SK-N-SH (cell line): ENCODE measurements around the gene FOXM1. TPM values are rescaled to one million over a fixed set of nuclear protein-coding genes. Genes with fewer than 3 reads are reported as not detected.

Experiments
- CTCF ChIA-PET: fragments of 300-600, 350-600 bp; formaldehyde crosslinking; extraction: SDS; loops from one replicate; lab custom pipeline; 2021; lab: Yijun Ruan, JAX
- POLR2A ChIA-PET: fragments of 350-600 bp; sonication (Branson Sonifier 250); formaldehyde crosslinking; extraction: SDS; loops from one replicate; lab custom pipeline; 2020; ENCODE audit warnings: antibody characterized with exemption, inconsistent platforms; lab: Yijun Ruan, JAX
- DNase-seq: peaks from one replicate; pipeline ENCODE4 v3.0.0; 2012
- H2AFZ ChIP-seq: fragments of 200-600 bp; sonication (generic); 2 replicates; pipeline ENCODE4 v1.8.1; 2016; ENCODE audit warnings: antibody characterized with exemption, mild to moderate bottlenecking, low read depth
- H3F3A ChIP-seq: fragments of 200-600 bp; sonication (generic); replicated peaks from 2 replicates; pipeline ENCODE3; 2016; ENCODE audit warnings: antibody characterized with exemption, mild to moderate bottlenecking; ENCODE audit not compliant: insufficient read depth
- H3K27ac ChIP-seq, 2 experiments: fragments of 200-500 bp in 1 of 2; fragments of 200-600 bp in 1 of 2; sonication (Bioruptor generic) in 1 of 2; sonication (generic), shearing (Covaris generic) in 1 of 2; 2 replicates each; pipeline versions ENCODE4 v1.5.1 to v1.6.1; 2014 to 2016; ENCODE audit warnings: low read depth in 2 of 2, inconsistent platforms in 1 of 2, low read length in 1 of 2, mild to moderate bottlenecking in 1 of 2, mixed read lengths in 1 of 2
- H3K27me3 ChIP-seq: fragments of 200-600 bp; sonication (generic), shearing (Covaris generic); 2 replicates; pipeline ENCODE4 v1.6.1; 2016; ENCODE audit warnings: mixed run types; ENCODE audit not compliant: insufficient read depth
- H3K36me3 ChIP-seq, 2 experiments: fragments of 200-500 bp in 1 of 2; fragments of 200-600 bp in 1 of 2; sonication (Bioruptor generic) in 1 of 2; sonication (generic) in 1 of 2; replicated peaks in 1 of 2; 2 replicates each; pipeline versions ENCODE3 to v1.5.1; 2014 to 2016; ENCODE audit warnings: low read length in 1 of 2, mild to moderate bottlenecking in 1 of 2; ENCODE audit not compliant: insufficient read depth in 2 of 2, control insufficient read depth in 1 of 2
- H3K4me1 ChIP-seq, 2 experiments: fragments of 200-500 bp in 1 of 2; fragments of 200-600 bp in 1 of 2; sonication (Bioruptor generic) in 1 of 2; sonication (generic), shearing (Covaris generic) in 1 of 2; 2 replicates each; pipeline versions ENCODE4 v1.5.1 to v1.6.1; 2014 to 2016; ENCODE audit warnings: low read depth in 1 of 2, low read length in 1 of 2, mixed run types in 1 of 2; ENCODE audit not compliant: insufficient read depth in 2 of 2, control insufficient read depth in 1 of 2
- H3K4me2 ChIP-seq: fragments of 200-600 bp; sonication (generic), shearing (Covaris generic); 2 replicates; pipeline ENCODE4 v1.6.1; 2017; ENCODE audit warnings: mixed run types
- H3K4me3 ChIP-seq, 2 experiments: fragments of 200-500 bp in 1 of 2; fragments of 200-600 bp in 1 of 2; sonication (Bioruptor generic) in 1 of 2; sonication (generic), shearing (Covaris generic) in 1 of 2; 2 replicates each; pipeline versions ENCODE4 v1.5.1 to v1.8.1; 2014 to 2016; ENCODE audit warnings: low read depth in 2 of 2, inconsistent platforms in 1 of 2, low read length in 1 of 2, mild to moderate bottlenecking in 1 of 2, mixed read lengths in 1 of 2, moderate library complexity in 1 of 2
- H3K79me2 ChIP-seq: fragments of 200-600 bp; sonication (generic); 2 replicates; pipeline ENCODE4 v1.8.1; 2017; ENCODE audit warnings: mild to moderate bottlenecking; ENCODE audit not compliant: insufficient read depth
- H3K9ac ChIP-seq: fragments of 200-600 bp; sonication (generic); 2 replicates; pipeline ENCODE4 v1.6.1; 2017; ENCODE audit warnings: mixed run types
- H3K9me2 ChIP-seq: fragments of 200-600 bp; sonication (generic); 2 replicates; pipeline ENCODE4 v1.6.1; 2017; ENCODE audit warnings: mixed run types
- H3K9me3 ChIP-seq: fragments of 200-600 bp; sonication (generic); 2 replicates; pipeline ENCODE4 v1.6.1; 2017; ENCODE audit warnings: mixed run types, mild to moderate bottlenecking, moderate library complexity
- H4K20me1 ChIP-seq: fragments of 200-600 bp; sonication (generic); 2 replicates; pipeline ENCODE4 v1.6.1; 2017; ENCODE audit warnings: mild to moderate bottlenecking, mixed run types; ENCODE audit not compliant: insufficient read depth
- ELF1 ChIP-seq: IDR thresholded peaks from 2 replicates; pipeline ENCODE4 v1.4.0; 2012
- EP300 ChIP-seq, 2 experiments: IDR thresholded peaks; 2 replicates each; pipeline versions ENCODE4 v1.4.0 to v1.6.1; 2012; ENCODE audit warnings: borderline replicate concordance in 1 of 2, low read depth in 1 of 2, low read length in 1 of 2
- EZH2phosphoT487 ChIP-seq: fragments of 200-600 bp; sonication (generic); IDR thresholded peaks from 2 replicates; pipeline ENCODE4 v1.6.1; 2017; ENCODE audit warnings: low read depth, mixed run types, mild to moderate bottlenecking, antibody characterized with exemption, moderate library complexity, borderline replicate concordance
- FOXJ3 ChIP-seq: sonication (generic); formaldehyde crosslinking; IDR thresholded peaks from 2 replicates; pipeline ENCODE4 v1.5.1; 2020; ENCODE audit warnings: mild to moderate bottlenecking, missing genetic modification reagents
- FOXM1 ChIP-seq: IDR thresholded peaks from 2 replicates; pipeline ENCODE4 v1.4.0; 2012; ENCODE audit warnings: low read depth, mild to moderate bottlenecking
- GATA2 ChIP-seq: sonication (generic); formaldehyde crosslinking; IDR thresholded peaks from 2 replicates; pipeline ENCODE4 v1.5.0; 2020; ENCODE audit warnings: mild to moderate bottlenecking, missing genetic modification reagents
- JUND ChIP-seq: IDR thresholded peaks from 2 replicates; pipeline ENCODE4 v1.4.0; 2012
- MEF2A ChIP-seq: IDR thresholded peaks from 2 replicates; pipeline ENCODE4 v1.4.0; 2012; ENCODE audit warnings: low read depth, borderline replicate concordance
- MXI1 ChIP-seq: IDR thresholded peaks from 2 replicates; pipeline ENCODE4 v1.6.1; 2012; ENCODE audit warnings: mild to moderate bottlenecking, low read depth, low read length, improper control_type of control experiment
- NFIC ChIP-seq: IDR thresholded peaks from 2 replicates; pipeline ENCODE4 v1.4.0; 2012; ENCODE audit warnings: borderline replicate concordance
- NRF1 ChIP-seq: IDR thresholded peaks from 2 replicates; pipeline ENCODE4 v1.6.1; 2012; ENCODE audit warnings: low read depth, mild to moderate bottlenecking, low read length
- RAD21 ChIP-seq: IDR thresholded peaks from 2 replicates; pipeline ENCODE4 v1.6.1; 2012; ENCODE audit warnings: mild to moderate bottlenecking, low read length
- RCOR1 ChIP-seq: fragments of 150-350 bp; IDR thresholded peaks from 2 replicates; pipeline ENCODE4 v1.6.1; 2017; ENCODE audit warnings: antibody characterized with exemption, low read length
- SIN3A ChIP-seq: IDR thresholded peaks from 2 replicates; pipeline ENCODE4 v1.6.1; 2012; ENCODE audit warnings: low read depth, mild to moderate bottlenecking, low read length, moderate library complexity, borderline replicate concordance
- TAF1 ChIP-seq: IDR thresholded peaks from 2 replicates; pipeline ENCODE4 v1.6.1; 2012; ENCODE audit warnings: low read depth, mild to moderate bottlenecking, low read length, moderate library complexity, borderline replicate concordance
- TEAD4 ChIP-seq: IDR thresholded peaks from 2 replicates; pipeline ENCODE4 v1.4.0; 2012; ENCODE audit warnings: mild to moderate bottlenecking, borderline replicate concordance; ENCODE audit not compliant: insufficient read depth
- ZBTB33 ChIP-seq: IDR thresholded peaks from 2 replicates; pipeline ENCODE4 v1.4.0; 2012; ENCODE audit warnings: low read depth, borderline replicate concordance
- WGBS: methylation state at CpG from one replicate; pipeline ENCODE4 v1.1.6; 2017; ENCODE audit warnings: low lambda C conversion rate; 5-methylcytosine and 5-hydroxymethylcytosine counted together
- polyA plus RNA-seq, 3 experiments: library from polyadenylated mRNA; depleted of rRNA; stranded (reverse); fragments of >200 nt; gene quantifications; 2 replicates each; pipeline ENCODE4 v1.2.3, GENCODE V29; 2012
- TF ChIP-seq, protein P1 (sequence below): IDR thresholded peaks from 2 replicates; pipeline ENCODE4; 2012
- TF ChIP-seq, protein P2 (sequence below): IDR thresholded peaks from 2 replicates; pipeline ENCODE4 v1.4.0; 2012; ENCODE audit warnings: low read depth
- TF ChIP-seq, protein P3 (sequence below): fragments of 150-350 bp; IDR thresholded peaks from 2 replicates; pipeline ENCODE4 v1.6.1; 2016; ENCODE audit warnings: mild to moderate bottlenecking, low read depth, low read length
- TF ChIP-seq, protein P4 (sequence below): IDR thresholded peaks from 2 replicates; pipeline ENCODE4 v1.6.1; 2012; ENCODE audit warnings: mild to moderate bottlenecking, low read depth, low read length, moderate library complexity

FOXM1 gene
- polyA plus RNA-seq, 1 of the 3 experiments (the other 2 are of a cell fraction) = 29.9 TPM

- Histone ChIP-seq H3K9ac (no peak overlapping the region), H3K9me2 (no peaks in the 10 kb centered on the region), H2AFZ (no peak overlapping the region), H3K27ac (no peak overlapping the region), H3K4me3 (no peak overlapping the region), H3K4me1 (peaks cover 0 to 6% of the 10 kb centered on the region in 2 experiments; a peak in 1 of 4 replicates), H3K4me2 (no peak overlapping the region), H3K27me3 (no peaks in the 10 kb centered on the region), H4K20me1 (no peaks in the 10 kb centered on the region), H3F3A (no peaks in the 10 kb centered on the region), H3K36me3 (no peaks in the 10 kb centered on the region), H3K9me3 (no peaks in the 10 kb centered on the region), H3K79me2 (no peaks in the 10 kb centered on the region)
- 42% methylated on average over 3 of the region's 6 CpGs for WGBS
- ChIA-PET CTCF (interaction anchor here (0.7 to 3.4 kb wide), 13 partner anchors 9 to 197 kb away, joined by 3 to 18 read pairs (median 6); partner anchors contain the start of gene NRIP2), POLR2A (interaction anchor here (0.9 kb wide), 1 partner anchor 8 kb away, joined by 3 read pairs; no protein-coding TSS in a partner anchor)
- no peak for DNase-seq
- TF ChIP-seq, protein P1, sequence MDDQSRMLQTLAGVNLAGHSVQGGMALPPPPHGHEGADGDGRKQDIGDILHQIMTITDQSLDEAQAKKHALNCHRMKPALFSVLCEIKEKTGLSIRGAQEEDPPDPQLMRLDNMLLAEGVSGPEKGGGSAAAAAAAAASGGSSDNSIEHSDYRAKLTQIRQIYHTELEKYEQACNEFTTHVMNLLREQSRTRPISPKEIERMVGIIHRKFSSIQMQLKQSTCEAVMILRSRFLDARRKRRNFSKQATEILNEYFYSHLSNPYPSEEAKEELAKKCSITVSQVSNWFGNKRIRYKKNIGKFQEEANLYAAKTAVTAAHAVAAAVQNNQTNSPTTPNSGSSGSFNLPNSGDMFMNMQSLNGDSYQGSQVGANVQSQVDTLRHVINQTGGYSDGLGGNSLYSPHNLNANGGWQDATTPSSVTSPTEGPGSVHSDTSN = no peak
- no peak for TF ChIP-seq MXI1
- TF ChIP-seq TEAD4 = no peak
These were observed 31.7 kb downstream of the FOXM1 start for GRCh38 chr12:2845280-2845679.

DNA sequence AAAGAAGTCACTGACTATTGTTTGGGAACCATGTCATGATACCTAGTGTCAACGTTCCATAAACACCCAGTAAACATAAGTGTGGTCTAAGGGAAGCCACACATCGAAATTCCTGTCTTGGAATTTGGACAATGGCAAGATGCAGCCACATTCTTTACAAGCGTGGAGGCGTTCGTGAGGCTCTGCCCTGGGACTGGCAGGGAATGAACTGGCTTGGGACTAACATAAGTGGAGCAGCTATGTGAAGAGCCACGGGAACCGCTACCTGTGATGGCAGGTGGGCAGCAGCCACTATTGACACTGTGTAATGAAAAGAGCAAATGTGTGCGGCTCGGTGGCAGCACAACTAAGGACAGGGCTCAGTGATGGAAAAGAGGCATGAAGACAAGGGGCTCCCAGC, 32.2 kb downstream of the FOXM1 start:
- CTCF ChIA-PET = interaction anchor here (0.6 to 3.4 kb wide), 11 partner anchors 10 to 355 kb away, joined by 3 to 18 read pairs (median 6); partner anchors contain the start of gene NRIP2
- Histone ChIP-seq H3K4me2 (no peak overlapping the region), H3K27me3 (no peaks in the 10 kb centered on the region), H3K27ac (no peak overlapping the region), H3F3A (no peaks in the 10 kb centered on the region), H3K36me3 (no peaks in the 10 kb centered on the region), H4K20me1 (no peaks in the 10 kb centered on the region), H3K4me3 (no peak overlapping the region), H3K9me3 (no peaks in the 10 kb centered on the region), H3K9ac (no peak overlapping the region), H2AFZ (no peak overlapping the region), H3K9me2 (no peaks in the 10 kb centered on the region), H3K4me1 (peaks cover 0 to 6% of the 10 kb centered on the region in 2 experiments; a peak in 1 of 4 replicates), H3K79me2 (no peaks in the 10 kb centered on the region)
- DNase-seq = no peak
- WGBS = 84% methylated on average over 9 of the region's 9 CpGs
- POLR2A ChIA-PET = no interaction called here
- TF ChIP-seq RAD21 (no peak), FOXM1 (no peak), EP300 (IDR thresholded peaks at IDR 0.05; ENCODE audit: borderline replicate concordance in 1 of 2, low read depth in 1 of 2, low read length in 1 of 2) (no peak), ZBTB33 (no peak), NRF1 (no peak), JUND (no peak), ELF1 (no peak), MEF2A (no peak), NFIC (no peak), GATA2 (CRISPR knock-in tag) (no peak), SIN3A (no peak), FOXJ3 (CRISPR knock-in tag) (no peak), EZH2phosphoT487 (no peak), RCOR1 (no peak), TAF1 (no peak)
- TF ChIP-seq, protein P2, sequence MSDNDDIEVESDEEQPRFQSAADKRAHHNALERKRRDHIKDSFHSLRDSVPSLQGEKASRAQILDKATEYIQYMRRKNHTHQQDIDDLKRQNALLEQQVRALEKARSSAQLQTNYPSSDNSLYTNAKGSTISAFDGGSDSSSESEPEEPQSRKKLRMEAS = no peak
- TF ChIP-seq, protein P3, sequence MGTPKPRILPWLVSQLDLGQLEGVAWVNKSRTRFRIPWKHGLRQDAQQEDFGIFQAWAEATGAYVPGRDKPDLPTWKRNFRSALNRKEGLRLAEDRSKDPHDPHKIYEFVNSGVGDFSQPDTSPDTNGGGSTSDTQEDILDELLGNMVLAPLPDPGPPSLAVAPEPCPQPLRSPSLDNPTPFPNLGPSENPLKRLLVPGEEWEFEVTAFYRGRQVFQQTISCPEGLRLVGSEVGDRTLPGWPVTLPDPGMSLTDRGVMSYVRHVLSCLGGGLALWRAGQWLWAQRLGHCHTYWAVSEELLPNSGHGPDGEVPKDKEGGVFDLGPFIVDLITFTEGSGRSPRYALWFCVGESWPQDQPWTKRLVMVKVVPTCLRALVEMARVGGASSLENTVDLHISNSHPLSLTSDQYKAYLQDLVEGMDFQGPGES = no peak
- TF ChIP-seq, protein P4, sequence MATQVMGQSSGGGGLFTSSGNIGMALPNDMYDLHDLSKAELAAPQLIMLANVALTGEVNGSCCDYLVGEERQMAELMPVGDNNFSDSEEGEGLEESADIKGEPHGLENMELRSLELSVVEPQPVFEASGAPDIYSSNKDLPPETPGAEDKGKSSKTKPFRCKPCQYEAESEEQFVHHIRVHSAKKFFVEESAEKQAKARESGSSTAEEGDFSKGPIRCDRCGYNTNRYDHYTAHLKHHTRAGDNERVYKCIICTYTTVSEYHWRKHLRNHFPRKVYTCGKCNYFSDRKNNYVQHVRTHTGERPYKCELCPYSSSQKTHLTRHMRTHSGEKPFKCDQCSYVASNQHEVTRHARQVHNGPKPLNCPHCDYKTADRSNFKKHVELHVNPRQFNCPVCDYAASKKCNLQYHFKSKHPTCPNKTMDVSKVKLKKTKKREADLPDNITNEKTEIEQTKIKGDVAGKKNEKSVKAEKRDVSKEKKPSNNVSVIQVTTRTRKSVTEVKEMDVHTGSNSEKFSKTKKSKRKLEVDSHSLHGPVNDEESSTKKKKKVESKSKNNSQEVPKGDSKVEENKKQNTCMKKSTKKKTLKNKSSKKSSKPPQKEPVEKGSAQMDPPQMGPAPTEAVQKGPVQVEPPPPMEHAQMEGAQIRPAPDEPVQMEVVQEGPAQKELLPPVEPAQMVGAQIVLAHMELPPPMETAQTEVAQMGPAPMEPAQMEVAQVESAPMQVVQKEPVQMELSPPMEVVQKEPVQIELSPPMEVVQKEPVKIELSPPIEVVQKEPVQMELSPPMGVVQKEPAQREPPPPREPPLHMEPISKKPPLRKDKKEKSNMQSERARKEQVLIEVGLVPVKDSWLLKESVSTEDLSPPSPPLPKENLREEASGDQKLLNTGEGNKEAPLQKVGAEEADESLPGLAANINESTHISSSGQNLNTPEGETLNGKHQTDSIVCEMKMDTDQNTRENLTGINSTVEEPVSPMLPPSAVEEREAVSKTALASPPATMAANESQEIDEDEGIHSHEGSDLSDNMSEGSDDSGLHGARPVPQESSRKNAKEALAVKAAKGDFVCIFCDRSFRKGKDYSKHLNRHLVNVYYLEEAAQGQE = no peak
